ENCODE measurements around the gene MROH7.
A peak's percentile ranks its signal among the peaks of the same experiment; 100 is the strongest.

The MROH7 gene

GRCh38 chr1:54701066-54701465 is 59.5 kb downstream of the MROH7 start:
- no peak for DNase-seq

GRCh38 chr1:54701996-54702395 is 60.4 kb downstream of the MROH7 start:
- DNase-seq: no peak

- no peak for DNase-seq
Measured at GRCh38 chr1:54703471-54703870, 61.9 kb downstream of the MROH7 start.

GRCh38 chr1:54705153-54705552 is 63.6 kb downstream of the MROH7 start:
- DNase-seq: no peak

- DNase-seq: no peak
Measured at GRCh38 chr1:54706419-54706818, 64.8 kb downstream of the MROH7 start.

GRCh38 chr1:54708385-54708784 is 66.8 kb downstream of the MROH7 start:
- DNase-seq: no peak

- DNase-seq: no peak
Measured at GRCh38 chr1:54709547-54710292, 68.1 kb downstream of the MROH7 start.

GRCh38 chr1:54710434-54710833 is 68.8 kb downstream of the MROH7 start:
- no peak for DNase-seq

- DNase-seq: no peak
Measured at GRCh38 chr1:54710841-54711240, 69.3 kb downstream of the MROH7 start.

- DNase-seq: no peak
Measured at GRCh38 chr1:54711536-54711935, 70.0 kb downstream of the MROH7 start.

- DNase-seq: no peak
Measured at GRCh38 chr1:54714881-54715492, 73.4 kb downstream of the MROH7 start.

GRCh38 chr1:54715493-54716298 is 74.1 kb downstream of the MROH7 start, which contains the start of gene TTC4:
TSS of gene TTC4 (plus strand) at chr1:54715861. CDS start at chr1:54715909, 48 bp downstream.
- peak; percentile 74 for DNase-seq

GRCh38 chr1:54716299-54717047 is 74.9 kb downstream of the MROH7 start:
- DNase-seq: no peak

GRCh38 chr1:54721719-54722118 is 80.1 kb downstream of the MROH7 start:
- no peak for DNase-seq

GRCh38 chr1:54723985-54724384 is 82.4 kb downstream of the MROH7 start:
- no peak for DNase-seq

- DNase-seq: no peak
Measured at GRCh38 chr1:54724771-54725170, 83.2 kb downstream of the MROH7 start.

GRCh38 chr1:54728027-54728426 is 86.4 kb downstream of the MROH7 start:
- DNase-seq: no peak

GRCh38 chr1:54736685-54737084 is 95.1 kb downstream of the MROH7 start:
- DNase-seq: no peak

- DNase-seq: no peak
Measured at GRCh38 chr1:54738244-54738643, 96.7 kb downstream of the MROH7 start.

GRCh38 chr1:54741531-54741930 is 99.9 kb downstream of the MROH7 start:
- DNase-seq: no peak

GRCh38 chr1:54742282-54742681 is 100.7 kb downstream of the MROH7 start:
- no peak for DNase-seq

- DNase-seq: no peak
Measured at GRCh38 chr1:54743416-54744226, 102.0 kb downstream of the MROH7 start.

All from MV-4-11 (cell line).